Common myeloid progenitor, CD34-positive (primary cell): ENCODE results near the gene PCDHA3.
"Not testable (repeated sequence)": the region's sequence is repeated elsewhere in the genome, so short reads cannot be mapped to it uniquely, and the experiment has no call there.

ENCODE experiments used
- CTCF ChIA-PET: fragments of 350-600 bp; sonication (Branson Sonifier 250); formaldehyde crosslinking; loops from one replicate; lab custom pipeline; 2021; ENCODE audit warnings: antibody characterized with exemption; lab: Charles Lee
- POLR2A ChIA-PET: fragments of 350-600 bp; sonication (Branson Sonifier 250); formaldehyde crosslinking; loops from one replicate; lab custom pipeline; 2021; ENCODE audit warnings: antibody characterized with exemption; lab: Charles Lee
- DNase-seq, 3 donors: peaks; one replicate each; pipeline versions ENCODE4 v3.0.0 to v3.0.0-alpha.2; 2013
- H3K27ac ChIP-seq, 2 experiments: 1 replicate in 1 of 2; 2 replicates in 1 of 2; pipeline ENCODE4 v1.7.0; 2013; ENCODE audit warnings: inconsistent platforms in 2 of 2, low read length in 2 of 2, mild to moderate bottlenecking in 2 of 2, low read depth in 1 of 2, moderate library complexity in 1 of 2; ENCODE audit not compliant: severe bottlenecking in 2 of 2, insufficient read depth in 1 of 2, poor library complexity in 1 of 2
- H3K27me3 ChIP-seq, 5 experiments: replicated peaks in 2 of 5; 1 replicate in 3 of 5; 2 replicates in 2 of 5; pipeline versions ENCODE4 v1.6.1 to v1.7.0; 2013; ENCODE audit warnings: low read length in 4 of 5, mild to moderate bottlenecking in 2 of 5, moderate library complexity in 2 of 5, inconsistent platforms in 1 of 5; ENCODE audit not compliant: insufficient read depth in 5 of 5, control insufficient read depth in 4 of 5
- H3K36me3 ChIP-seq, 4 experiments: 1 replicate in 2 of 4; 2 replicates in 2 of 4; pipeline versions ENCODE4 v1.6.1 to v1.7.0; 2013; ENCODE audit warnings: low read length in 3 of 4, control low read depth in 1 of 4, mild to moderate bottlenecking in 1 of 4; ENCODE audit not compliant: control insufficient read depth in 4 of 4, insufficient read depth in 4 of 4
- H3K4me1 ChIP-seq, 4 experiments: 1 replicate in 3 of 4; 2 replicates in 1 of 4; pipeline versions ENCODE4 v1.6.1 to v1.7.1; 2013; ENCODE audit warnings: low read length in 3 of 4, mild to moderate bottlenecking in 3 of 4, control low read depth in 1 of 4, inconsistent platforms in 1 of 4, moderate library complexity in 1 of 4; ENCODE audit not compliant: control insufficient read depth in 4 of 4, insufficient read depth in 4 of 4; ENCODE audit errors: control extremely low read depth in 1 of 4
- H3K4me3 ChIP-seq, 7 experiments: 1 replicate in 4 of 7; 2 replicates in 3 of 7; pipeline versions ENCODE4 v1.5.1 to v1.7.0; 2013; ENCODE audit warnings: mild to moderate bottlenecking in 7 of 7, low read length in 6 of 7, moderate library complexity in 6 of 7, inconsistent platforms in 2 of 7, low read depth in 2 of 7, control low read depth in 1 of 7; ENCODE audit not compliant: insufficient read depth in 4 of 7, control insufficient read depth in 1 of 7; ENCODE audit errors: extremely low read depth in 1 of 7
- H3K9me3 ChIP-seq, 5 experiments: 1 replicate in 4 of 5; 2 replicates in 1 of 5; pipeline versions ENCODE4 v1.6.1 to v1.7.1; 2013; ENCODE audit warnings: low read length in 4 of 5, mild to moderate bottlenecking in 2 of 5, inconsistent platforms in 1 of 5, low read depth in 1 of 5, moderate library complexity in 1 of 5; ENCODE audit not compliant: control insufficient read depth in 4 of 5, insufficient read depth in 2 of 5; ENCODE audit errors: control extremely low read depth in 1 of 5
- WGBS: methylation state at CpG from one replicate; pipeline ENCODE4 v1.1.5; 2013; ENCODE audit not compliant: insufficient coverage; 5-methylcytosine and 5-hydroxymethylcytosine counted together

PCDHA3 gene

DNA sequence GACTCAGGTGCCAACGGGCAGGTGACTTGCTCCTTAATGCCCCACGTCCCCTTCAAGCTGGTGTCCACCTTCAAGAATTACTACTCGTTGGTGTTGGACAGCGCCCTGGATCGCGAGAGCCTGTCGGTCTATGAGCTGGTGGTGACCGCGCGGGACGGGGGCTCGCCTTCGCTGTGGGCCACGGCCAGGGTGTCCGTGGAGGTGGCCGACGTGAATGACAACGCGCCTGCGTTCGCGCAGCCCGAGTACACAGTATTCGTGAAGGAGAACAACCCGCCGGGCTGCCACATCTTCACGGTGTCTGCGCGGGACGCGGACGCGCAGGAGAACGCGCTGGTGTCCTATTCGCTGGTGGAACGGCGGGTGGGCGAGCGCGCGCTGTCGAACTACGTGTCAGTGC lies 13.4 kb upstream of the PCDHA3 start:
- H3K4me3 ChIP-seq, DNase-seq, H3K36me3 ChIP-seq, POLR2A ChIA-PET, H3K4me1 ChIP-seq, H3K27ac ChIP-seq: not testable (repeated sequence)
- peaks cover 8 to 72% (median 43%) of the 10 kb centered on the region in 5 experiments for H3K9me3 ChIP-seq
- H3K27me3 ChIP-seq = peaks cover 10 to 38% (median 18%) of the 10 kb centered on the region in 5 experiments
- WGBS = 44% methylated on average over 38 of the region's 44 CpGs
- CTCF ChIA-PET = interaction anchor here (1.2 kb wide), 1 partner anchor 12 kb away, joined by 3 read pairs; no protein-coding TSS in a partner anchor

GRCh38 chr5:140787849-140788504 lies 12.9 kb upstream of the PCDHA3 start:
- H3K36me3 ChIP-seq, H3K4me3 ChIP-seq, POLR2A ChIA-PET, H3K27ac ChIP-seq, DNase-seq, H3K4me1 ChIP-seq: not testable (repeated sequence)
- H3K27me3 ChIP-seq = peaks cover 10 to 38% (median 18%) of the 10 kb centered on the region in 5 experiments
- CTCF ChIA-PET = interaction anchor here (1.2 kb wide), 1 partner anchor 12 kb away, joined by 3 read pairs; no protein-coding TSS in a partner anchor
- WGBS = 40% methylated on average over 64 of the region's 70 CpGs
- peaks cover 11 to 73% (median 40%) of the 10 kb centered on the region in 5 experiments for H3K9me3 ChIP-seq

DNA sequence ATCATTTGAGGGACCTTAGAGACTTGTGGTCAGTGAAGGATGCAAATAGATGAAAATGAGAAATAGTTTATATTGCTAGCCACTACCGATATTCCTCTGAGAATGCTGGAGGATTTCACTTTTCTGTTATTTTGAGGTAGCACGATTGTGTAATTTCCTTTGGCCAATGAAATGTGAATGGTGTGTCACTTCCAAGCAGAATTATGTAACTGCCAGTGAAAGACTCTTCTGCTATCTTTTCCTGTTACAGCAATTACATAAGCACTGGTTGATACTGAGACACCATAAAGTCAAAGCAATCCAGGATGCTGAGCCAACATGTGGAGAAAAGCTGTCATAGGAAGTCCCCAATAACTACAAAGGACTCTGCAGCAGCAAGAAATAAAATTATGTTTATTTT lies 9.8 kb upstream of the PCDHA3 start:
- WGBS = 27% methylated on average over 2 of the region's 2 CpGs
- ChIA-PET CTCF (no interaction called here), POLR2A (no interaction called here)
- DNase-seq = no peak
- Histone ChIP-seq H3K4me3 (no peak overlapping the region), H3K9me3 (peaks cover 24 to 76% (median 48%) of the 10 kb centered on the region in 5 experiments), H3K4me1 (no peaks in the 10 kb centered on the region), H3K36me3 (peaks cover 0 to 2% (median 0%) of the 10 kb centered on the region in 4 experiments), H3K27ac (no peak overlapping the region), H3K27me3 (peaks cover 10 to 50% (median 15%) of the 10 kb centered on the region in 5 experiments)

DNA sequence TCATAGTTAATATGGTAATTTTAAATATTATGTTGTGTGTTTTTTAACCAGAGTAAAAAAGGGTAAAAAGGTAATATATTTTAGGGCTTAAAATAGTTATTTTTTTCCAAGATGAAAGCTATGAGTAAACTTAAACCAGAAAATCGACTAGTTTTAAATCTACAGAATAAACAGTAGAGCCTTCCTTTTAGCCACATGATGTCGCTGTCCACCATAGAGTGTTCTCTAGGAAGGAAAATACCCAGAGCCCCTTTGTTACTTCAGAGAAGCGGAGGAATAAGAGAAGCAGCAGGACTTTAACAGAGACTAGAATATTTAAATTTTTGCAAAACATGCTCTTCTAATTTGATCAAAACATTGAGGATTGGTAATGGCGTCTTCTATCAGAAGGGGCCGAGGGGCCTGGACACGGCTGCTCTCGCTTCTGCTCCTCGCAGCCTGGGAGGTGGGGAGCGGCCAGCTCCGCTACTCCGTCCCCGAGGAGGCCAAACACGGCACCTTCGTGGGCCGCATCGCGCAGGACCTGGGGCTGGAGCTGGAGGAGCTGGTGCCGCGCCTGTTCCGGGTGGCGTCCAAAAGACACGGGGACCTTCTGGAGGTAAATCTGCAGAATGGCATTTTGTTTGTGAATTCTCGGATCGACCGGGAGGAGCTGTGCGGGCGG lies 6.1 kb upstream of the PCDHA3 start, which contains the start of gene PCDHA2:
Gene PCDHA2 (plus strand): TSS at position 258 of the 664 bp plus-strand sequence.
- Histone ChIP-seq H3K27me3 (peaks cover 2 to 25% (median 3%) of the 10 kb centered on the region in 5 experiments), H3K27ac (no peak within 1 kb of the TSS), H3K4me1 (no peaks in the 10 kb centered on the region), H3K36me3 (no peaks in the 10 kb centered on the region), H3K9me3 (peaks cover 19 to 56% (median 29%) of the 10 kb centered on the region in 5 experiments), H3K4me3 (no peak within 1 kb of the TSS)
- DNase-seq = no peak
- ChIA-PET CTCF (no interaction called here), POLR2A (no interaction called here)
- 20% methylated on average over 25 of the region's 27 CpGs for WGBS

DNA sequence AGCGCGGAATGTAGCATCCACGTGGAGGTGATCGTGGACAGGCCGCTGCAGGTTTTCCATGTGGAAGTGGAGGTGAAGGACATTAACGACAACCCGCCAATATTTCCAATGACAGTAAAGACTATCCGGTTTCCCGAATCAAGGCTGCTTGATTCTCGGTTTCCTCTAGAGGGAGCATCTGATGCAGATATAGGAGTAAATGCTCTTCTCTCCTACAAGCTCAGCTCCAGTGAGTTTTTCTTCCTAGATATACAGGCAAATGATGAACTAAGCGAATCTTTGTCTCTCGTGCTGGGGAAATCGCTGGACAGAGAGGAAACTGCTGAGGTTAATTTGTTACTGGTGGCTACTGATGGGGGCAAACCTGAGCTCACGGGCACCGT lies 5.6 kb upstream of the PCDHA3 start:
- Histone ChIP-seq H3K4me1 (no peaks in the 10 kb centered on the region), H3K36me3 (no peaks in the 10 kb centered on the region), H3K27me3 (peaks cover 0 to 24% (median 3%) of the 10 kb centered on the region in 5 experiments), H3K9me3 (peaks cover 19 to 54% (median 29%) of the 10 kb centered on the region in 5 experiments), H3K27ac (no peak overlapping the region), H3K4me3 (no peak overlapping the region)
- ChIA-PET POLR2A (no interaction called here), CTCF (no interaction called here)
- DNase-seq = no peak
- 10% methylated on average over 5 of the region's 15 CpGs for WGBS

DNA sequence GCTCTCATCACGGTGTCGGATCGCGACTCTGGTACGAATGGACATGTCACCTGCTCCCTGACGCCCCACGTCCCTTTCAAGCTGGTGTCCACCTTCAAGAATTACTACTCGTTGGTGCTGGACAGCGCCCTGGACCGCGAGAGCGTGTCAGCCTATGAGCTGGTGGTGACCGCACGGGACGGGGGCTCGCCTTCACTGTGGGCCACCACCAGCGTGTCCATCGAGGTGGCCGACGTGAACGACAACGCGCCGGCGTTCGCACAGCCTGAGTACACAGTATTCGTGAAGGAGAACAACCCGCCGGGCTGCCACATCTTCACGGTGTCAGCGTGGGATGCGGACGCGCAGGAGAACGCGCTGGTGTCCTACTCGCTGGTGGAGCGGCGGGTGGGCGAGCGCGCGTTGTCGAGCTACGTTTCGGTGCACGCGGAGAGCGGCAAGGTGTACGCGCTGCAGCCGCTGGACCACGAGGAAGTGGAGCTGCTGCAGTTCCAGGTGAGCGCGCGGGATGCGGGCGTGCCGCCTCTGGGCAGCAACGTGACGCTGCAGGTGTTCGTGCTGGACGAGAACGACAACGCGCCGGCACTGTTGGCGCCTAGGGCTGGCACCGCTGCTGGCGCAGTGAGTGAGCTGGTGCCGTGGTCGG lies 4.7 kb upstream of the PCDHA3 start:
- DNase-seq, H3K4me1 ChIP-seq, H3K4me3 ChIP-seq, CTCF ChIA-PET, H3K27ac ChIP-seq, H3K36me3 ChIP-seq, POLR2A ChIA-PET: not testable (repeated sequence)
- peaks cover 23 to 52% (median 33%) of the 10 kb centered on the region in 5 experiments for H3K9me3 ChIP-seq
- 54% methylated on average over 58 of the region's 72 CpGs for WGBS
- peaks cover 0 to 27% (median 3%) of the 10 kb centered on the region in 5 experiments for H3K27me3 ChIP-seq
